Measurements from ENCODE around the gene GPR18.

- no peak for TF ChIP-seq CTCF (conservative IDR thresholded peaks at IDR 0.05; ENCODE audit: low read length)
- no peak for TF ChIP-seq EZH2phosphoT487 (IDR thresholded peaks at IDR 0.05; ENCODE audit: borderline replicate concordance, low read depth, low read length)
These were observed 37.8 kb downstream of the GPR18 start for GRCh38 chr13:99220199-99220935.

All from OCI-LY7 (cell line).